22Rv1 (cell line): ENCODE data around the gene PIP5K1B.

Experiments
- CTCF ChIP-seq: fragments of 450-650 bp; IDR thresholded peaks from 2 replicates; pipeline ENCODE4 v1.5.1; 2017; ENCODE audit warnings: mild to moderate bottlenecking
- ZFX ChIP-seq: fragments of 450-650 bp; IDR thresholded peaks from 2 replicates; pipeline ENCODE4 v1.6.1; 2017; ENCODE audit warnings: antibody characterized with exemption, borderline replicate concordance

GRCh38 chr9:68832101-68832500, 127.1 kb downstream of the PIP5K1B start:
- TF ChIP-seq CTCF = no peak
- no peak for TF ChIP-seq ZFX
